Measurements from ENCODE around the gene ADAMTS17. TPM values are rescaled to one million over a fixed set of nuclear protein-coding genes. Genes with fewer than 3 reads are reported as not detected.

The ADAMTS17 gene
- polyA plus RNA-seq, 2 of the 4 experiments (the other 2 are of a cell fraction), result 0.05 TPM; not detected in 1

GRCh38 chr15:99969261-99969920, 372.4 kb downstream of the ADAMTS17 start (continued):
- no peak for TF ChIP-seq RAD21 (conservative IDR thresholded peaks at IDR 0.05 in 1 of 2, IDR thresholded peaks at IDR 0.05 in 1 of 2)
- TF ChIP-seq RFX5 (IDR thresholded peaks at IDR 0.05), result no peak
- TF ChIP-seq FOSL2 (IDR thresholded peaks at IDR 0.05), result no peak
- TF ChIP-seq FOSL2 (CRISPR knock-in tag; IDR thresholded peaks at IDR 0.05), result no peak
- TF ChIP-seq ZC3H11A (IDR thresholded peaks at IDR 0.05), result no peak
- TF ChIP-seq KDM1A (IDR thresholded peaks at IDR 0.05; ENCODE audit: low read depth), result no peak
- no peak for TF ChIP-seq ATOH8 (CRISPR knock-in tag; IDR thresholded peaks at IDR 0.05; ENCODE audit: low read depth)

GRCh38 chr15:99967841-99968371, 373.9 kb downstream of the ADAMTS17 start:
- Histone ChIP-seq H3K4me2 (no peak overlapping the region), H3K4me3 (no peak overlapping the region), H3K9me3 (no peaks in the 10 kb centered on the region), H3K27ac (no peak overlapping the region), H3K4me1 (no peaks in the 10 kb centered on the region)
- 19% methylated on average over 9 of the region's 11 CpGs for WGBS (ENCODE audit: missing lambda C conversion rate)
- TF ChIP-seq TFCP2L1 (CRISPR knock-in tag; IDR thresholded peaks at IDR 0.05) (no peak), USF2 (IDR thresholded peaks at IDR 0.05) (0 out of 2 replicates have a peak, but pooled peaks have one; percentile 17)
- ATAC-seq (no peak), FAIRE-seq (no peak), DNase-seq (ENCODE audit: low read depth in 1 of 2, low spot score in 1 of 2) (no peak)
- ChIA-PET POLR2A (no interaction called here), CTCF (no interaction called here)

- no peak overlapping the region for H3K4me3 ChIP-seq
- WGBS (ENCODE audit: missing lambda C conversion rate), result 6% methylated on average over 3 of the region's 3 CpGs
- TF ChIP-seq EHF (CRISPR knock-in tag; IDR thresholded peaks at IDR 0.05) (no peak), MAZ (IDR thresholded peaks at IDR 0.05; ENCODE audit: borderline replicate concordance, low read depth, low read length) (no peak), EP300 (IDR thresholded peaks at IDR 0.05) (no peak), HMGXB4 (CRISPR knock-in tag; IDR thresholded peaks at IDR 0.05; ENCODE audit: borderline replicate concordance) (no peak), NPAS2 (CRISPR knock-in tag; IDR thresholded peaks at IDR 0.05; ENCODE audit: borderline replicate concordance) (no peak), CBX8 (IDR thresholded peaks at IDR 0.05) (no peak), CHD2 (IDR thresholded peaks at IDR 0.05; ENCODE audit: low read length, partially characterized antibody) (no peak)
- H3K4me2 ChIP-seq, result no peak overlapping the region
- no peaks in the 10 kb centered on the region for H3K9me3 ChIP-seq
- ChIA-PET POLR2A (no interaction called here), CTCF (no interaction called here)
- DNase-seq (ENCODE audit: low read depth in 1 of 2, low spot score in 1 of 2) (no peak), FAIRE-seq (no peak), ATAC-seq (no peak)
- no peaks in the 10 kb centered on the region for H3K4me1 ChIP-seq
- no peak overlapping the region for H3K27ac ChIP-seq
These were observed 375.0 kb downstream of the ADAMTS17 start for GRCh38 chr15:99966815-99967214.

GRCh38 chr15:99965376-99965775, 376.4 kb downstream of the ADAMTS17 start:
- CTCF ChIA-PET, result no interaction called here
- H3K4me2 ChIP-seq, result no peak overlapping the region
- FAIRE-seq (no peak), ATAC-seq (no peak), DNase-seq (ENCODE audit: low read depth in 1 of 2, low spot score in 1 of 2) (no peak)
- no peak overlapping the region for H3K4me3 ChIP-seq
- H3K9me3 ChIP-seq, result no peaks in the 10 kb centered on the region
- POLR2A ChIA-PET, result no interaction called here
- WGBS (ENCODE audit: missing lambda C conversion rate), result 45% methylated on average over 7 of the region's 7 CpGs
- no peak overlapping the region for H3K27ac ChIP-seq
- no peaks in the 10 kb centered on the region for H3K4me1 ChIP-seq
- TF ChIP-seq RAD21 (conservative IDR thresholded peaks at IDR 0.05 in 1 of 2, IDR thresholded peaks at IDR 0.05 in 1 of 2) (no peak), NFE2L2 (conservative IDR thresholded peaks at IDR 0.05; ENCODE audit: low read length) (no peak), CBX8 (IDR thresholded peaks at IDR 0.05) (no peak), CTCF (IDR thresholded peaks at IDR 0.05) (no peak), RARB (CRISPR knock-in tag; IDR thresholded peaks at IDR 0.05) (no peak), SREBF2 (IDR thresholded peaks at IDR 0.05) (no peak), KDM1A (IDR thresholded peaks at IDR 0.05; ENCODE audit: low read depth) (no peak)

Measured in A549 (cell line).